Activated naive CD4-positive, alpha-beta T cell treated with anti-CD3 and anti-CD28 coated beads for 36 hours (primary cell): Measurements from ENCODE around the gene NXN. TPM values are rescaled to one million over a fixed set of nuclear protein-coding genes. Genes with fewer than 3 reads are reported as not detected.
"Not testable (repeated sequence)": the region's sequence is repeated elsewhere in the genome, so short reads cannot be mapped to it uniquely, and the experiment has no call there.

Experiments
- CTCF ChIA-PET: fragments of 350-600 bp; sonication (Branson Sonifier 250); formaldehyde crosslinking; loops from one replicate; lab custom pipeline; 2021; ENCODE audit warnings: antibody characterized with exemption; lab: Charles Lee
- DNase-seq: peaks from one replicate; pipeline ENCODE4 v3.0.0-alpha.2; 2020
- H3K27ac Mint-ChIP-seq: one replicate; pipeline ENCODE4 v1.8.0; 2021; ENCODE audit warnings: mild to moderate bottlenecking, mixed read lengths
- H3K27me3 Mint-ChIP-seq: one replicate; pipeline ENCODE4 v1.8.0; 2021; ENCODE audit warnings: low read depth, mixed read lengths
- H3K36me3 Mint-ChIP-seq: one replicate; pipeline ENCODE4 v1.8.0; 2021; ENCODE audit warnings: low read depth, mixed read lengths
- H3K4me1 Mint-ChIP-seq: one replicate; pipeline ENCODE4 v1.8.0; 2021; ENCODE audit warnings: low read depth, mixed read lengths
- H3K4me3 Mint-ChIP-seq: one replicate; pipeline ENCODE4 v1.8.0; 2021; ENCODE audit warnings: mild to moderate bottlenecking, moderate library complexity, mixed read lengths
- H3K9me3 Mint-ChIP-seq: one replicate; pipeline ENCODE4 v1.8.0; 2021; ENCODE audit warnings: mixed read lengths
- intact Hi-C: fragments of 100-400 bp; cut with micrococcal nuclease; formaldehyde crosslinking; loops from one replicate; pipeline ENCODE4 v1.15.1; 2023
- total RNA-seq, 2 experiments: library from RNA; stranded (reverse); gene quantifications; one replicate each; pipeline ENCODE4 v1.2.3, GENCODE V29; 2021

NXN gene
- total RNA-seq, 2 experiments from 2014 or later = 0.20 to 0.33 TPM

DNA sequence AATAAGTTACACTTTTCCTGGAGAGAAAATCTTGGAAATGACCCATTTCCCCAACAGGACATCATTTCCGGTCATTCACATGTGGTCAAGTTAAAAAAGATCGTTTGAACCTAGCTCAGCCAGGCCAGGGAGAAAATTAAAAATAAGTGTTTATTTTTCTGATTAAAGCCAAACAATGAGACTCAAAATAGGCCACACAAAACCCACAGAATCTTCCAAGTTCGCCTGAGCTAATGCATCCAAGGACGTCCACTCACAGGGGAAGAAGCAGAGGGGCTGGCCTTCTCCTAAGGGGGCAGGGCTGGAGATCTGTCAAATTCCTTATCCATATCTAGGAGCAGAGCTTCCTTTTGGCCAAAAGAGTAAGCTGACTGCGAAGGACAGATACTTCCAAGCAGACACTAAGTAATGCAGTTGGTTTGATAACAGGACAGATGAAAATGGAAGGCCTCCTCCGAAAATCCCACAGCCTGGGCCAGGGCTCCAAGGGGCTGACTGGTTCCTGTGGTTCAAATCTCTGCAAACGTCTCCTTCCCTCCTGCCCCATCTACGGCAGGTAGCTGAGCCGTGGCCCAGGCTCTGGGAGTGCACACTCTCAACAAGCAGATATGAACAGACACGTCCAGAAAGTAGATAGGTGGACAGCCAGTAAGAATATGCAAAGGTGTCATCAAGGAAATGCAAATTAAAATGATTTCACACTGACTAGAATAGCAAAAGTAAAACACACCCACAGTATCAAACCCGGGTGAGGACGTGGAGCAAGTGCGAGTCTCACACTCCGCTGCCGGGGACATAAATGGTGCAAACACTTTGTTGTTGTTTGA, 98.9 kb downstream of the NXN start:
- no peak for DNase-seq
- H3K9me3 Mint-ChIP-seq = no peaks in the 10 kb centered on the region
- H3K27me3 Mint-ChIP-seq = peaks cover 13% of the 10 kb centered on the region
- H3K27ac Mint-ChIP-seq = no peak overlapping the region
- CTCF ChIA-PET = interaction anchor here (0.6 to 2.9 kb wide), 5 partner anchors 11 to 498 kb away, joined by 3 to 21 read pairs (median 3); partner anchors contain the start of gene TIMM22
- intact Hi-C loops = no loop called here
- H3K4me1 Mint-ChIP-seq = peaks cover 7% of the 10 kb centered on the region
- H3K36me3 Mint-ChIP-seq = no peaks in the 10 kb centered on the region
- H3K4me3 Mint-ChIP-seq = no peak overlapping the region

DNA sequence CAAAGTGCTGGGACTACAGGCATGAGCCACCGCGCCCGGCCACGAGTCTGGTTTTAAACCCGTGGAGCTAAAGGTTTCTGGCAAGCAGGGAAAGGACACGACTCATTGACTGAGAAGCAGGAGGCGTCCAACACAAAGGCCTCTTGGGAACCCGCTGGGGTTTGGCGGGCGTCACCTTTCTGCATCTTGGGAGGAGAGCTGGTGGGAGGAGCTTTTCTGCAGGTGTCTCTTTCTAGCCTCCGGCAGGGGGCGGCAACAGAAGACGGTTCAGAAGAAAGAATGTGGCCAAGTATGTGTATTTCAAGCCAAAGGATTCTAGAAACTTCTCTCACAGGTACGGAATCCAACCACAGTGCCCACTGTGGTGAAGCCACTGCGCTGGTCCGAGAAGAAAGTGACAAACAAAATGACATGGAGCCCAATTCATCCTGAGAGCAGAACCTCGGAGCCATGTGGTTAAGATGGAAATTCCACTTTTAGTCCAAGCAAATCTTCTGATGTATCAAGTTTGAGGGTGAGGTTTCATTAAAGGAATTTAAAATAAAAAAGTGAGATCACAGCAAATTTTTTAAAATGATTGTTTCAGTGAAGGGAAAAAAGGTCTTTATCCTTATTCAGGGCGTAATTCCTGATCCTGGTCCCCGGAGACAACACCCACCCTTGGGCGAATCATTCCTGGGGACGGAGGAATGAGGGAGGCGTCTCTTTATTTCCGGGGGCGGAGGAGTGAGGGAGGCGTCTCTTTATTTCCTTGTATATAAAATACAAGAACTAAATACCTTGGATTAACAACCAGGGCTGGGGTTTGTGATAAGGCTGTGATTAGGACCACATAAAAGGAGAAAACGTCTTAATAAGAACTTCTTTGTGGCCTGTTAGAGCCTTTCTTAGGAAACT, 99.8 kb downstream of the NXN start:
- intact Hi-C loops = loop anchor here (1.0 kb wide), 2 partner anchors 102 to 117 kb away; no protein-coding TSS in a partner anchor
- H3K9me3 Mint-ChIP-seq = no peaks in the 10 kb centered on the region

DNA sequence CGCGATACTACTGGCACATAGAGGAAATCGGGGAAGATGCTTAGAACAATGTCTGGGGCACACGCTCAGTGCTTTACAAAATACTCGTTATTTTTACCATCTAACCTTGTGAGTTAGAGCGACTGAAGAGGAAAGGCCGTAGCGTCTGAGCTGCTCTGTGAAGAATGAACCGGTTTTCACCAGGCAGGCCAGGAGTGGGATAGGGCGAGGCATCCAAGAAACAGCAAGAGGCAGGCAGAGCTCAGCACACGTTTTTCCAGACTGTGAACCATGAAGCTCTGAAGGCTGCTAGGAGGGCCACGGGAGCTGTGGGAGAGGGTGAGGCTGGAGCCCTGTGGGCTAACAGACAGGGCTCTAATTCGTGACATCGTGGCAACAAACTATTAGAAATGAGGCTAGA, 101.9 kb downstream of the NXN start:
- Mint-ChIP-seq H3K4me3 (no peak overlapping the region), H3K27ac (no peak overlapping the region), H3K9me3 (no peaks in the 10 kb centered on the region), H3K4me1 (peaks cover 7% of the 10 kb centered on the region), H3K27me3 (peaks cover 11% of the 10 kb centered on the region), H3K36me3 (no peaks in the 10 kb centered on the region)
- CTCF ChIA-PET = no interaction called here
- intact Hi-C loops = no loop called here
- no peak for DNase-seq

More for the DNA sequence above, 99.8 kb downstream of the NXN start:
- CTCF ChIA-PET = interaction anchor here (0.6 to 2.9 kb wide), 10 partner anchors 10 to 611 kb away, joined by 3 to 21 read pairs (median 4); partner anchors contain the start of gene TIMM22
- Mint-ChIP-seq H3K27ac (no peak overlapping the region), H3K4me1 (peaks cover 7% of the 10 kb centered on the region), H3K4me3 (no peak overlapping the region), H3K36me3 (no peaks in the 10 kb centered on the region), H3K27me3 (peaks cover 11% of the 10 kb centered on the region)
- DNase-seq = peak; percentile 76

DNA sequence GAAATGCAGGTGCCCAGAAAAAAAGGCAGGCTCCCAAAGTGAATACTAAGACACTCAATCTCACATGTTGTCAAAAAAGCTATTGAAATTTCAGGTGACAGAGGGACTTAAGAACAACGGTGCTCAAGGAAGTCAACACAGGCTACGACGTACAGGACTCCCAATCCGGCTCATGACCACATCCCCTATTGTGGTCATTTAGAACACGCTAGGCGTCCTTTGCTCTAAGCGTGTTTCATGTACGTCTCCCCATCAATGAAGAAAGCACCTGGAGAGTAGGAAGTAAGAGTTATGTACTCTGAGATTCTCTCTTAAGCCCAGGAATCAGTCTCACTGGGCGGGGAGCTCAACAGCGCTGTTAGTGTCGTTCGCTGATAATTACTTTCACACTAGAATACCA, 103.3 kb downstream of the NXN start:
- H3K36me3 Mint-ChIP-seq = no peaks in the 10 kb centered on the region
- peak; percentile 30 for DNase-seq

DNA sequence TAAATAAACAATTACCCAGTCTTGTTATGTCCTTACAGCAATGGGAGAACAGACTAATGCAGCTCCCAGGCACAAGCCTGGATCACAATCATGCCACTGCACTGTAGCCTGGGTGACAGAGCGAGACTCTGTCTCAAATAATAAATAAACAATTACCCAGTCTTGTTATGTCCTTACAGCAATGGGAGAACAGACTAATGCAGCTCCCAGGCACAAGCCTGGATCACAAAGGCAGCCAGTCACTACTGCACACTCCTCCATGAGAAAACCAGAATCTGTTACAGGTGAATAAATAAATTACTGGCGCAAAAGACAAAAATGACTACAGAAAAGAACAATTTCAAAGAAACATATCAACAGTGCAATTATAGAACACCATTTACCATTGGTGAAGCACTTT, 105.0 kb downstream of the NXN start:
- H3K4me3 Mint-ChIP-seq, CTCF ChIA-PET, H3K9me3 Mint-ChIP-seq, H3K27ac Mint-ChIP-seq, H3K36me3 Mint-ChIP-seq, H3K27me3 Mint-ChIP-seq, DNase-seq, intact Hi-C loops: not testable (repeated sequence)
- H3K4me1 Mint-ChIP-seq = peaks cover 12% of the 10 kb centered on the region

More for the DNA sequence above, 103.3 kb downstream of the NXN start:
- Mint-ChIP-seq H3K27me3 (peaks cover 8% of the 10 kb centered on the region), H3K4me1 (peaks cover 15% of the 10 kb centered on the region), H3K4me3 (no peak overlapping the region), H3K27ac (no peak overlapping the region), H3K9me3 (peaks cover 3% of the 10 kb centered on the region)
- CTCF ChIA-PET = interaction anchor here (1.0 kb wide), 1 partner anchor 120 kb away, joined by 4 read pairs; the partner anchor contains the start of gene TIMM22
- intact Hi-C loops = no loop called here

DNA sequence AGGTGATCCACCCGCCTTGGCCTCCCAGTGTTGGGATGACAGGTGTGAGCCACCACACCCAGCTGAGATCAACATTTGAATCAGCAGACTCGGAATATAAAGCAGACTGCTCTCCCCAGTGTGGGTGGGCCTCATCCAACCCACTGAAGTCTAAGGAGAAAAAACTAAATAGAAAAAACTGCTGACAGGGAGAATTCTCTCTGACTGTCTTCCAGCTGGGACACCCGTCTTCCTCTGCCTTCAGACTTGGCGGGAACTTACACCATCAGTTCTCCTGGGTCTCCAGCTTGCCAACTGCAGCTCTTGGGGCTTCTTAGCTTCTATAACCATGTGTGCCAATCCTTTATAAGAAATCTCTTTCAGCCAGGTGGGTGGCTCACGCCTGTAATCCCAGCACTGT, 106.7 kb downstream of the NXN start:
- Mint-ChIP-seq H3K4me1 (peaks cover 10% of the 10 kb centered on the region), H3K36me3 (no peaks in the 10 kb centered on the region), H3K27ac (no peak overlapping the region), H3K9me3 (peaks cover 3% of the 10 kb centered on the region), H3K4me3 (no peak overlapping the region), H3K27me3 (peaks cover 15% of the 10 kb centered on the region)
- CTCF ChIA-PET = no interaction called here
- no peak for DNase-seq
- intact Hi-C loops = no loop called here

DNA sequence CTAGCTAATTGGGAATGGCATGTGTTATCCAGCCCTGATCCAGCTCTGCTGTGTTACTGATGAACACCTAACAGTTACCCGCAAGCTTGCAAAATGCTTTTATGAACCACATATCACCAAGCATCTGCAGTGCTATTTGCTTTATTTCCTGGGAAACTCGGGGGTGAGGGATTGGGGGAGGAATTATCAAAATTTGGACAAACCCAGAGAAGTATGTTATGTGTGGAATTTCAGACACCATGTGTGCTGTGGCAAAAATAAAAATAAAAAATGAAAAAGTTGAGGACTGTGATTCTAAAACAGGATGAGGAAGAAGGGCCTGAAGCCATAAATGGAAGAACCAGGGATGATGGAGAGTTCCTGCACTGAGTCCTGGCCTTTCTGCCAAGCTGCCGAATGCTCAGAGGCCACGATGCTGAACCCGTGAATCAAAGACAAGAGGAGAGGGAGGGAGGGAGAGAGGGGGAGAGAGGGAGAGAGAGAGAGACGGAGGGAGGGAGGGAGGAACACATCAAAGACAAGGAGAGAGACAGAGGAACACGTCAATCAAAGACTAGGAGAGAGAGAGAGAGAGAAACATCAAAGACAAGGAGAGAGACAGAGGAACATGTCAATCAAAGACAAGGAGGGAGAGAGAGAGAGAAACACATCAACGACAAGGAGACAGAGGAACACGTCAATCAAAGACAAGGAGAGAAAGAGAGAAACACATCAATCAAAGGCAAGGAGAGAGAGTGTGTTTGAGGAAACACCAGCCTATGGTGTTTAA, 107.6 kb downstream of the NXN start:
- intact Hi-C loops = no loop called here
- Mint-ChIP-seq H3K9me3 (peaks cover 3% of the 10 kb centered on the region), H3K27me3 (peaks cover 10% of the 10 kb centered on the region), H3K4me3 (no peak overlapping the region), H3K4me1 (peaks cover 10% of the 10 kb centered on the region), H3K27ac (no peak overlapping the region), H3K36me3 (no peaks in the 10 kb centered on the region)
- DNase-seq = no peak
- CTCF ChIA-PET = no interaction called here

DNA sequence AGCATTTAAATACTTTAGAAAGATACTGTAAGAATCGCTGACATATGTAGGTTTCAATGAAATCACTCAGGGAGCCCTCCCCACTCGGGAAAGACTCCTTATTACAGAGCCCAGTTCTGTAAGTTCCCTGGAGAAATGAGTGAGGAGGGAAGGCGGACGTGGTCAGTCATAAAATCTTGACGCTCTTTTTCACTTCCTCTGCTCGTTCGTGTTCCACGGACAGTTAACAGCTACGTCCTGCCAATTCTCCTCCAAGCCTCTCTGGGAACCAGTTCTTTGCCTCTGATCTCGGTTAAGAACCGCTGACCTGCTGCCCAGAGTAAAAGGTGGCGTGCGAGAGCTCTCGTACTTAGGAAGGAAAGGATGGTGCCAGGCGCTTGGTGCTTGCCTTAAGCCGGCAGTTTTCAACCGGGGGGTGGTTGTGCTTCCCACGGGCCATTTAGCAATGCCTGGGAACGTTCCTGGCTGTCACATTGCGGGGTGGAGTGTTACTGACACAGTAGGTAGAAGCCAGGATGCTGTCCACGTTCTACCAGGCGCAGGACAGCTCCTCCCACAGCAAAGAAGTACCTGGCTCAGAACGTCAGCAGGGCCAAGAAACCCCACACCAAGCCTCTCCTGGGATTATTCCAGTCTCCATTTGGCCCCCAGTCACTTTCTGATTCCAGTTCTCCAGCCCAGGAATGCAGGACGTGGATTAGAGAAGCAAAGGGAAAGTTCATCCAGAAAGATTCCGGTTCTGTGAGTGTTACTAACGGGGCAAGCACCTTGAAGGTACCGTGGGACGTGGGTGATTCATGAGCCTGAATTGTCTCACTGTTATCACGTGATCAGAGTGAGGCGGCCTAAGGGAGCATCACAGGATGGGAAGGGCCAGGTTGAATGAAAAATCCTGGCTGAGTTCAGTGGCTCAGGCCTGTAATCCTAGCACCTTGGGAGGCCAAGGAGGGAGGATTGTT, 109.7 kb downstream of the NXN start:
- intact Hi-C loops = no loop called here
- Mint-ChIP-seq H3K27ac (no peak overlapping the region), H3K36me3 (no peaks in the 10 kb centered on the region), H3K4me1 (peaks cover 7% of the 10 kb centered on the region), H3K27me3 (peaks cover 16% of the 10 kb centered on the region), H3K9me3 (peaks cover 3% of the 10 kb centered on the region), H3K4me3 (no peak overlapping the region)
- no peak for DNase-seq
- CTCF ChIA-PET = interaction anchor here (1.4 kb wide), 1 partner anchor 10 kb away, joined by 5 read pairs; no protein-coding TSS in a partner anchor

DNA sequence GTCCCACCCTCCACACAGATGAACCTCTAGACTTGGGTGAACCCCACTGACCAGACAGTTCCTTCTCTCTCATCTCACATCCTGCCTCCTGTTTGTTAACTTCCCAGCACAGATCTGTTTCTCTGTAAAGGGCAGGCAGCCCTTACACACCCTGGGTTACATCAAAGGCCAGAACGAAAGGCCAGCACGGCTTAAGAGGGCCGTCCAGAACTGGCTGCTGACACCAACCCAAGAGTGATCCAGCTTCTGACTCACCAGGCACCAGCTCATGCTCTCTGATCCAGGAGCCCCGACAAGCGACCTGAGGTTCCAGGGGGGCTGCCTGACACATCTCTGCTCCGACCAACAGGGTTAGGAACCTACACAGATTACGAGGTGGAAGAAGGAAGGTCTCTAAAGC, 110.5 kb downstream of the NXN start:
- Mint-ChIP-seq H3K36me3 (no peaks in the 10 kb centered on the region), H3K27me3 (peaks cover 23% of the 10 kb centered on the region), H3K9me3 (peaks cover 3% of the 10 kb centered on the region), H3K27ac (no peak overlapping the region), H3K4me1 (peaks cover 7% of the 10 kb centered on the region), H3K4me3 (no peak overlapping the region)
- CTCF ChIA-PET = interaction anchor here (1.4 kb wide), 1 partner anchor 10 kb away, joined by 5 read pairs; no protein-coding TSS in a partner anchor
- DNase-seq = no peak
- intact Hi-C loops = no loop called here

DNA sequence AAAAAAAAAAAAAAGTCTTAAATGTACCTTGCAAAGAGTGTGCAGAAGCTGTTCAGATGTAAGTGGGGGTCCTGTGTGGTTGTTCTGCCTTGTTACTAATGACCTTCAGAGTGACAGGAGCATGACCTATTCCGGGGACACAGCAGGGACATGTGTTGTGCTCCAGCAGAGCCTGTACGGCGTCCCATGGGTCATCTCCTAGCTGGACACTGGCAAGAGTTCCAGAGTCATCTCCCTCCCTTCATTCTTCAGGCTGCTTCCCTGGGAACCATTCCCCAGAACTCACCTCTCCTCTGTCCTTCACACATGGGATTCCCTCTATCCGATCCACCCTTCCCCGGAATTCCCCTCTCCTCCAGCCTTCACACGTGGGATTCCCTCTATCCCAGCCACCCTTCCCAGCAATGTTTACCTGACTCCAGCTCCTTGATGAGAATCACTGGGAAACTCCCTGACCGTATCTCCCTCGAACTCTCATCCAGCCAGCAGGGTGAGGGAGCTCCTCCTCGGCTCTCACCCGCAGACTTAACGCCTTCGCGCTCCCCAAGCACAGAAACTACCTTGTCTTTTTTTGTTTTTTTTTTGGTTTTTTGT, 111.6 kb downstream of the NXN start:
- H3K4me1 Mint-ChIP-seq = peaks cover 7% of the 10 kb centered on the region
- intact Hi-C loops = no loop called here
- H3K4me3 Mint-ChIP-seq = no peak overlapping the region
- H3K36me3 Mint-ChIP-seq = no peaks in the 10 kb centered on the region
- CTCF ChIA-PET = no interaction called here
- no peak for DNase-seq
- no peak overlapping the region for H3K27ac Mint-ChIP-seq
- peaks cover 3% of the 10 kb centered on the region for H3K9me3 Mint-ChIP-seq
- H3K27me3 Mint-ChIP-seq = peaks cover 24% of the 10 kb centered on the region

DNA sequence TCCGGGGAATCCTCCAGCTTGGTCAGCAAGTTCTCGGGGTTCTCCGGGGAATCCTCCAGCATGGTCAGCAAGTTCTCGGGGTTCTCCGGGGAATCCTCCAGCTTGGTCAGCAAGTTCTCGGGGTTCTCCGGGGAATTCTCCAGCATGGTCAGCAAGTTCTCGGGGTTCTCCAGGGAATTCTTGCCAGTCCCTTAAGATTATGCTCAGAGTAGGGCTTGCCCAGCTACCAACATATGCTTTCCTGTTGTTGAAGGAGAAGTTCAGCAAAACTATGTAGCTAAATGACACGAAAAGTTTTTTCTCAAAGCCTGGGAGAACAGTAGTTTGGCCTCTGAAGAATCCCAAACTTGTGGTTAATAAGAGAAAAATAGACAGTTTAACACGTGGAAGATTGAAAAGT, 112.3 kb downstream of the NXN start:
- H3K27ac Mint-ChIP-seq, H3K36me3 Mint-ChIP-seq, H3K4me1 Mint-ChIP-seq, H3K4me3 Mint-ChIP-seq, H3K9me3 Mint-ChIP-seq, DNase-seq, CTCF ChIA-PET, intact Hi-C loops: not testable (repeated sequence)
- H3K27me3 Mint-ChIP-seq = peaks cover 27% of the 10 kb centered on the region
